Natural killer cell treated with Interleukin-12 subunit alpha and Interleukin-12 subunit beta and Interleukin-15 and Interleukin-18, amount 100 ng/mL, for 72 hours (primary cell): ENCODE results near the gene CLDND2. TPM values are rescaled to one million over a fixed set of nuclear protein-coding genes. Genes with fewer than 3 reads are reported as not detected.
A peak's percentile ranks its signal among the peaks of the same experiment; 100 is the strongest.

ENCODE experiments used
- ATAC-seq, 2 donors: fragments of 150-1000 bp; cut with Tn5 transposase in 1 of 2; sonication (Bioruptor Pico), chemical (Tn5 transposase) in 1 of 2; 2 replicates each; pipeline ENCODE4 v1.10.0; 2021
- DNase-seq: peaks from one replicate; pipeline ENCODE4 v3.0.0; 2022; ENCODE audit warnings: low spot score
- H3K27ac Mint-ChIP-seq, 2 donors: 1 replicate in 1 of 2; 2 replicates in 1 of 2; pipeline ENCODE4 v1.8.0; 2022; ENCODE audit warnings: mixed read lengths in 2 of 2, mild to moderate bottlenecking in 1 of 2, moderate library complexity in 1 of 2
- H3K27me3 Mint-ChIP-seq, 2 donors: 1 replicate in 1 of 2; 2 replicates in 1 of 2; pipeline ENCODE4 v1.8.0; 2022; ENCODE audit warnings: mixed read lengths in 2 of 2
- H3K36me3 Mint-ChIP-seq: one replicate; pipeline ENCODE4 v1.8.0; 2022; ENCODE audit warnings: mixed read lengths
- H3K4me1 Mint-ChIP-seq, 2 donors: 1 replicate in 1 of 2; 2 replicates in 1 of 2; pipeline ENCODE4 v1.8.0; 2022; ENCODE audit warnings: low read depth in 2 of 2, mixed read lengths in 2 of 2, mild to moderate bottlenecking in 1 of 2
- H3K4me3 Mint-ChIP-seq: one replicate; pipeline ENCODE4 v1.8.0; 2022; ENCODE audit warnings: mixed read lengths
- H3K9me3 Mint-ChIP-seq: 2 replicates; pipeline ENCODE4 v1.8.0; 2022; ENCODE audit warnings: mixed read lengths
- total RNA-seq, 2 donors: library from RNA; stranded (reverse); gene quantifications; one replicate each; pipeline ENCODE4 v1.2.3, GENCODE V29; 2022

The CLDND2 gene
- total RNA-seq, 2 donors from 2014 or later: 49.6 to 74.3 TPM

DNA sequence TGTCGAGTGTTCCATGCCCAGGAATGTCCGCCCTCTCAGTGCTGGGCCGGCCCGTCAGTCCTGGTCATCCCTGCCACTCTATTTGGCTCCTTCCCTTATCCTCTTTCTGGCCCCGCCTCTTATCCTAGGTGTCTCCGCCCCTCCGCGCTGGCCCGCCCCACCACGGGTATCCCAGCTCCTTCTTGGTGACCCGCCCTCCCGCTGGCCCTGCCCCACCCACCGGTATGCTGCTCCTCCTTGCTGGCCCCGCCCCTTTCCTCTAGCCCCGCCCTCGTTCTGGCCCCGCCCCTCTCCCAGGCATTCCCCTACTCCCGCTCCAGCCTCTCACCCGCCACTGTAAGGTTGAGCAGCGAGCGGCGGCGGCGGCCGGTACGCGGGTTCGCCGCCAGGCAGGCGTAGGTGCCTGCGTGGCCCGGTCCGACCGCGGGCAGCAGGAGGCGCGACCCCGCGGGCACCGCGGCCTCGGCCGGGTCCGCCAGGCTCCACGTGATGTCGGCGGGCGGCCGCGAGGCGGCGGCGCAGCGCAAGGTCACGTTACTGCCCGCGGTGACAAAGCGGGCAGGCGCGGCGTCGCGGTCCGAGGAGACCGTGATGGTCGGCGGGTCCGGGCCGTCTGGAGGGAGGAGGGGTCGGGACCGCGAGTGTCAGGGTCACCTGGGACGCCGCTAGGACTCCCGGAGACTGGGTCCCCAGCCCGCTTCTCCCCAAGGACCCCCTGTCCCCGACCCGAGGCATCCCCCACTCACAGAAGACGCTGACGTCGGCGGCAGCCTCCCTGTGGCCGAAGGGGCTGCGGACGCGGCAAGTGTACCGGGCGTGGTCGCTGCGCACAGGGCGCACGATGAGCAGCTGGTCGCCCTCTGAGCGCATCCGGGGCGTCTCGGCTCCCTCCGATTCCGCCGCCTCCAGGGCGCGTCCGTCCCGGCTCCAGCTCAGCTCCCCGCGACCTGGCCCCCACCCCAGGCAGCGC is 28.8 kb downstream of the CLDND2 start:
- peaks cover 0 to 4% of the 10 kb centered on the region in 2 donors for H3K27me3 Mint-ChIP-seq
- no peaks in the 10 kb centered on the region for H3K36me3 Mint-ChIP-seq
- peak overlapping the region; percentile 6 to 19 for H3K27ac Mint-ChIP-seq
- peak; percentile 96 for DNase-seq
- no peaks in the 10 kb centered on the region for H3K9me3 Mint-ChIP-seq
- peak; percentile 93 to 95 for ATAC-seq
- peak overlapping the region; percentile 97 for H3K4me3 Mint-ChIP-seq
- H3K4me1 Mint-ChIP-seq: peaks cover 14 to 23% of the 10 kb centered on the region in 2 donors

DNA sequence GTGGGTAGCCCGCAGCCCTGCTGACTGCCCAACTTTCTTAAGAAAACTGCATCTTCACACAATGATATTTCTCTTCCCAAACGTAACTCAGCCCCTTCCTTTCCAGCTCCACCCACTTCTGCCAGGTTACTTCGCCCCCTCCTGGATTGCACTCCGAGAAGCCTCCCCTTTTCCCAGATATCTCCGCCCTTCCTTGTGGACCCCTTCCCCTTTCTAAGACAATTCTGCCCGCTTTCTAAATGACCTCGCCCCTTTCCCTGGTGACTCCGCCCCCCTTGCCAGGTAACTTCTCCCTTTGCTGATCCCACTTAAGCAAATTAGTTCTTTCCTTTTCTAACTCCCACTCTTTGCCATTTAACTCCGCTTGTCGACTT is 29.5 kb downstream of the CLDND2 start:
- Mint-ChIP-seq H3K27me3 (peaks cover 0 to 7% of the 10 kb centered on the region in 2 donors), H3K4me1 (peaks cover 14 to 23% of the 10 kb centered on the region in 2 donors), H3K9me3 (no peaks in the 10 kb centered on the region), H3K27ac (peak overlapping the region; percentile 6 to 19), H3K4me3 (peak overlapping the region; percentile 97), H3K36me3 (no peaks in the 10 kb centered on the region)
- DNase-seq (no peak), ATAC-seq (no peak)

DNA sequence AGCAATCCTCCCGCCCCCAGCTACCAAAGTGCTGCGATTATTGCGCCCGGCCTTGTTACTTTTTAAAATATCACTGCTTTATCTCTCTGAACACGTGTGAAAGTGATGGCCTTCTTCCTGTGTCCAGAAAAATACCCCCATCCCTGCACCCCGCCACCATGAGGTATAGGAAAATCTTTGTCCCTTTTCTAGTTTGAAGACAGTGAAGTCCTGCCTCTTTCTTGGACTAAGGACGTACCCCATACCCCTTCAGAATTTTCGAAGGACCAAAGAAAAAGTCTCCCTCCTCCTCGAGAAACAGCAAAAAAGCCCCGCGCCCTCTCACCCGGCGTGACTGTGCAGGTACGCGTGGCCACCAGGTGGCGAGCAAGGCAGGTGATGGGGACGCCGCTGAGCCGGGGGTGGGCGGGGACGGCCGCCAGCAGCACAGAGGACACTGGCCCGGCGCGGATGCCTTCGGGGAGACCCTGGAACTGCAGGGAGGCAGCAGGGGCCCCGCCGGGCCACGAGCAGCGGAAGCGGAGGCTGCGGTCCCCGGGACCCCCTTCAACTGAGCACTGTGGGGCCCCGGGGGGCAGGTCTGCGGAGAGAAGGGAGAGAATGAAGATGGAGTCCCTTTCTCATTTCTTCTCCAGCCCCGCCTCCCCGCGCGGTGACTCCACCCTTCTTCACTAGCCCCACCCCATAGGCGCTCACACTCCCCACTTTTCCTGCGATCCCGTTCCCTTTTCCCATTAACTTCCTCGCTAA is 30.1 kb downstream of the CLDND2 start:
- DNase-seq: peak; percentile 83
- Mint-ChIP-seq H3K9me3 (no peaks in the 10 kb centered on the region), H3K4me3 (peak overlapping the region; percentile 97), H3K36me3 (no peaks in the 10 kb centered on the region), H3K27ac (peak overlapping the region; percentile 6 to 19), H3K4me1 (peaks cover 14 to 23% of the 10 kb centered on the region in 2 donors), H3K27me3 (peaks cover 0 to 7% of the 10 kb centered on the region in 2 donors)
- peak; percentile 78 to 80 for ATAC-seq

DNA sequence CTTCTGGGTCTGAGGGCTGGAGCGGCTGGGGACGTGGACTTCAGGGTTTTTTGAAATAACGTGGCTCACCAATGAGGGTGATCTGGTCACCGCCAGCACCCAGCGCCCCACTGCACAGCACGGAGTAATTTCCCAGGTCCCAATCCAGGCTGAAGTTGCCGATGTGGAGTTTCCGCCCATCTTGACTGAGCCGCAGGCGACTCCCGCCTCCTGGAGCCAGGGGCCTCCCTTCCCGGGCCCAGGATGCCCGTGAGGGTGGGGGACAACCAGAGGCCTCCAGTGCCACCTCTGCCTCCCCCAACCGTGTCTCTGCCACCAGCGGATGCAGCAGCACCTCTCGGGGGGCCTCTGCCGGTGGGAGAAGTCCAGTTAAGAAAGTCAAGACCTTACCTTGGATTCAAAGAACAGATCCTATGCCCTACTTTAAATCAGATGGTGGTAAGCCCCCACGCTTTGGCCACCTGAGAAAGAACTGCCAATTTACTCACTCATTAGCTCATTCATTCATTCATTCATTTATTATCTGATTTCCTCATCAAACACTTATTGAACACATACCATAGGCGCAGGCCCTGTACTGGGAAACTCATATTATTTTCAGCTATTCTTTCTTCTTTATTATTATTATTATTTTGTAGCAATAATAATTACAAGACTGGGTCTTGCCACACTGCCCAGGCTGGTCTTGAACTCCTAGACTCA is 30.8 kb downstream of the CLDND2 start:
- Mint-ChIP-seq H3K4me3 (no peak overlapping the region), H3K36me3 (no peaks in the 10 kb centered on the region), H3K9me3 (no peaks in the 10 kb centered on the region), H3K27me3 (peaks cover 0 to 7% of the 10 kb centered on the region in 2 donors), H3K27ac (peak overlapping the region in 1 of 2 donors; percentile 6), H3K4me1 (peaks cover 14 to 22% of the 10 kb centered on the region in 2 donors)
- ATAC-seq (no peak), DNase-seq (no peak)

DNA sequence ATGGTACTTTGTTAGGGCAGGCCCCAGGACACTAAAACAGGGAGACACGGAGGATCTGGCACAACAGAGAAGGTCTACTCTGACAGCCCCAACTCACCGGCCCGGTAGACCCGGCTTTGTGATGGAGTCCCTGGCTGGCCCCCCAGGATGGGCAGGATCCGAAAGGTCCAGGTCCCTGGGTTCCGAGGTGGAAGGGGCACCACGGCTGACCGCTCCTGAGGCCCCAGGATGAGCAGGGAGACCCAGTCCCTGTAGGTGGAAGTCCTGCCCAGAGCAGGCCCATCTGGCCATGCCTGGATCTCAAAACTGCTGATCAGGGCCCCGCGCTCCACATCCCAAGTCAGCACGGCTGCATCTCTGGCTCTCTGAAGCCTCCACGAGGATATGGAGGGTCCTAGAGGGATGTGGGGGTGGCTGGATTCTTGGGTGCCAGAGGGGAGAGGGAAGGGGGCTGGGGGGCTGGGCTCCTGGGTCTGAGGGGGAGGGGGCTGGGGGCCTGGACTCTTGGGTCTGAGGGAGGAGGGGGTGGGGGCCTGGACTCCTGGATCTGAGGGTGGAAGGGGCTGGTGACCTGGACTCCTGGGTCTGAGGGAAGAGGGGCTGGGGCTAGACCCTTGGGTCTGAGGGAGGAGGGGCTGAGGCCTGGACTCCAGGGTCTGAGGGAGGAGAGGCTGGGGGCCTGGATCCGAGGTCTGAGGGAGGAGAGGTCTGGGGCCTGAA is 31.5 kb downstream of the CLDND2 start:
- Mint-ChIP-seq H3K4me3 (no peak overlapping the region), H3K27ac (no peak overlapping the region)

DNA sequence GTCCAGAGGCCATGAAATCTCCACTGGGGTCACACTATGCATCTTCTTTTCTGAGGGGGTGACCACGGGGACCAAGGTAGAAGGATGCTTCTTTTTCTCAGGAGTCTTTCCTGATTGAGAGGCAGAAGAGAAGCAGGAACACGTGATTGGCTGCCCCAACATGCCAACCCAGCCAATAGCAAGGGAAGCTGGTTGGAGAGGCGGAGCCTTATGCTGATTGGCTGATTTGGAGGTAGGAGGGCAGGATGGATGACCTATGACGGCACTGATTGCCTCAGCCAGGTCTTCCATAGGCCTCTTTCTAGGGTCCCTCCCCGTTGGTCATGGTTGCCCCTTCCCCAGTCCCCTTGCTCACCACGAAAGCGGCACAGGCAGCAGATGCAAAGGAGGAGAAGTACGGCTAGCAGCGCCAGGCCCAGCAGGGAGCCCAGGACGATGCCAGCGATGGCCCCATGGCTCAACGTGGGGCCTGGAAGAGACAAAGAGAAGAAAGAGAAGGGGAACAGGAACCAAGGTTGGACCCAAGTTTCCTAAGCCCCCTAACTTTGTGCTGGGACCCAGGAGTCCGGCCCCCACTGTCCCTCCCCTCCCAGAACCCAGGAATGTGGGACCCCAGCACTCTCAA is 34.9 kb downstream of the CLDND2 start:
- Mint-ChIP-seq H3K36me3 (no peaks in the 10 kb centered on the region), H3K9me3 (no peaks in the 10 kb centered on the region), H3K4me1 (peaks cover 4 to 12% of the 10 kb centered on the region in 2 donors), H3K27ac (no peak overlapping the region), H3K4me3 (no peak overlapping the region), H3K27me3 (peaks cover 16 to 25% of the 10 kb centered on the region in 2 donors)
- peak; percentile 59 for DNase-seq
- ATAC-seq: no peak

More for the DNA sequence above, 31.5 kb downstream of the CLDND2 start:
- H3K9me3 Mint-ChIP-seq: no peaks in the 10 kb centered on the region
- H3K36me3 Mint-ChIP-seq: no peaks in the 10 kb centered on the region
- peaks cover 0 to 7% of the 10 kb centered on the region in 2 donors for H3K27me3 Mint-ChIP-seq
- DNase-seq (peak; percentile 56), ATAC-seq (no peak)
- H3K4me1 Mint-ChIP-seq: peaks cover 14 to 18% of the 10 kb centered on the region in 2 donors

DNA sequence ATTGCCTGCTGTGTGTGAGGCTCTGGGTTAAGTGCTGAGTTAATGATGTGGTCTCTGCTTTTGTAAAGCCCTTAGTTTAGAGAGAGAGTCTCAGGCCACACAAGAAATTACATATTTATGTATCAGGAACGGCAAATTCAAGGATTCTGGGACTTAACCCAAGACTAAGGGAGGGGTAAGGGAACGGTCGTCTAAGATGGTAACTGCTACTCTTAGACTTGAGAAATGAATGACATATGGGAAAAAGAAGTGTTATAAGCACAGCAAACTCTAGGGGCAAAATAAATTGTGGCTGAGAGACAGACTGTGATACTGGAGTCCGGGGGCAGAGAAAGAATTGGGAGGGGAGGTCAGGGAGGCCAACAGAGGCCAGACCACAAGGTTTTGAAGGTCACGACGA is 37.1 kb downstream of the CLDND2 start:
- Mint-ChIP-seq H3K27ac (no peak overlapping the region), H3K27me3 (peaks cover 24 to 27% of the 10 kb centered on the region in 2 donors), H3K9me3 (no peaks in the 10 kb centered on the region), H3K4me3 (no peak overlapping the region), H3K36me3 (no peaks in the 10 kb centered on the region), H3K4me1 (peaks cover 4 to 12% of the 10 kb centered on the region in 2 donors)
- DNase-seq (no peak), ATAC-seq (no peak)

DNA sequence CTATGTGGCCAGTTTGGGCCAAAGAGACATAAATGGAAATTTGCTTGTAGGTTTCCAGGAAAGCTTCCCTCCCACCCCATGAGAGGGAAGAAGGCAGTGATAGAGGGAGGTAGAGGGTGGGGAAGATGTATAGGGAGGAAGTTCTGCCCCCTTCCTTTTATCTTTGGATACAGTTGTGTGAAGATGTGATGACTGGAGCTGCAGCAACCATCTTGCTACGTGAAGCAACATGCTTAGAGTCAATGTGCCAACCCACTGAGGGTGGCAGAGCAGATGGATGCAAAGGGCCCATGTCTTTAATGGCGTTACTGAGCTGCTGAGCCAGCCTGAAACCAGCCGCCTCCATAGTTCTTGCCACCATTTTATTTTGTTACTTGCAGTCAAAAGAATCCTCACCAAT is 37.6 kb downstream of the CLDND2 start:
- ATAC-seq: no peak
- Mint-ChIP-seq H3K4me3 (no peak overlapping the region), H3K9me3 (no peaks in the 10 kb centered on the region), H3K27me3 (peaks cover 25 to 27% of the 10 kb centered on the region in 2 donors), H3K27ac (no peak overlapping the region), H3K4me1 (peaks cover 4 to 12% of the 10 kb centered on the region in 2 donors), H3K36me3 (no peaks in the 10 kb centered on the region)
- no peak for DNase-seq

DNA sequence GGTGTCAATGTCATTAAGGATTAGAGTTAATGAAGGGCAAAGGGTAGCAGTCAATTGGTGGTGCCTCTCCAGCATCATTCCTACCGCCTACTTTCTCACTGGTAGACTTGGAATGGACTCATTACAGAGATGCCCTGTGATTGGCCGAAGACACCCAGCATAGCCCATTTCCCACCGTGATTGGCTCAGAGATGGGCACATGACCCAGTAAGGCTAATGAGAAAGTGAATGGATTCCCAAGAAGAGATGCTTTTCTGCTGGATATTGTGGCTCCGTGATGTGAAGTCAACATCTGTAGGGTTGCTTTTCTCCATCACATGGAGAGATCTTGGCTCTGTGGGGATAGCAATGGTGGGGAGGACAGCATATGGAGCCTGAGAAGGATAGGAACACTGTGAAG is 38.4 kb downstream of the CLDND2 start:
- no peak for DNase-seq
- H3K27me3 Mint-ChIP-seq: peaks cover 33% of the 10 kb centered on the region in 2 donors
- no peak for ATAC-seq
- no peak overlapping the region for H3K27ac Mint-ChIP-seq
- H3K4me1 Mint-ChIP-seq: peaks cover 7 to 12% of the 10 kb centered on the region in 2 donors
- no peaks in the 10 kb centered on the region for H3K36me3 Mint-ChIP-seq
- no peaks in the 10 kb centered on the region for H3K9me3 Mint-ChIP-seq
- no peak overlapping the region for H3K4me3 Mint-ChIP-seq

DNA sequence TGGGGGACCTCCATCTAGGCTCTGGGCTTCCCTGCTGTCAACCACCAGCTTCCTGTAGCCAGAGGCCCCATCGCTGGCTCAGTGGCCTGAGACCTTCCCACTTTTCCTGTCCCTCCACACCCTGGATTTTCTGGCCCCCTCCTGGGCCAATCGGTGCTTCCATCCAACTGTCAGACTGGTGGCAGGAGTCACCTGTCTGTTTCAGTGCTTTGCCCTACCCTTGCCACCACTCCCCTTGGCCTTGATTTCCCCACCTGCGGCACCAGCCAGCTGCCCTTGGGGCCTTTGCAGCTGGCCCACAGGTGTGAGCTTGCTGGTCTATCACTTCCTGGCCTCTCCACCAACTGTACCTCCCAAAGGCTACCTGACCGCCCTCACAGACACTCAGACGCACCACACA is 39.4 kb downstream of the CLDND2 start:
- H3K27ac Mint-ChIP-seq: peak overlapping the region in 1 of 2 donors; percentile 12
- no peak overlapping the region for H3K4me3 Mint-ChIP-seq
- peaks cover 32 to 38% of the 10 kb centered on the region in 2 donors for H3K27me3 Mint-ChIP-seq
- ATAC-seq (no peak), DNase-seq (no peak)
- H3K9me3 Mint-ChIP-seq: no peaks in the 10 kb centered on the region
- no peaks in the 10 kb centered on the region for H3K36me3 Mint-ChIP-seq
- peaks cover 7 to 12% of the 10 kb centered on the region in 2 donors for H3K4me1 Mint-ChIP-seq

DNA sequence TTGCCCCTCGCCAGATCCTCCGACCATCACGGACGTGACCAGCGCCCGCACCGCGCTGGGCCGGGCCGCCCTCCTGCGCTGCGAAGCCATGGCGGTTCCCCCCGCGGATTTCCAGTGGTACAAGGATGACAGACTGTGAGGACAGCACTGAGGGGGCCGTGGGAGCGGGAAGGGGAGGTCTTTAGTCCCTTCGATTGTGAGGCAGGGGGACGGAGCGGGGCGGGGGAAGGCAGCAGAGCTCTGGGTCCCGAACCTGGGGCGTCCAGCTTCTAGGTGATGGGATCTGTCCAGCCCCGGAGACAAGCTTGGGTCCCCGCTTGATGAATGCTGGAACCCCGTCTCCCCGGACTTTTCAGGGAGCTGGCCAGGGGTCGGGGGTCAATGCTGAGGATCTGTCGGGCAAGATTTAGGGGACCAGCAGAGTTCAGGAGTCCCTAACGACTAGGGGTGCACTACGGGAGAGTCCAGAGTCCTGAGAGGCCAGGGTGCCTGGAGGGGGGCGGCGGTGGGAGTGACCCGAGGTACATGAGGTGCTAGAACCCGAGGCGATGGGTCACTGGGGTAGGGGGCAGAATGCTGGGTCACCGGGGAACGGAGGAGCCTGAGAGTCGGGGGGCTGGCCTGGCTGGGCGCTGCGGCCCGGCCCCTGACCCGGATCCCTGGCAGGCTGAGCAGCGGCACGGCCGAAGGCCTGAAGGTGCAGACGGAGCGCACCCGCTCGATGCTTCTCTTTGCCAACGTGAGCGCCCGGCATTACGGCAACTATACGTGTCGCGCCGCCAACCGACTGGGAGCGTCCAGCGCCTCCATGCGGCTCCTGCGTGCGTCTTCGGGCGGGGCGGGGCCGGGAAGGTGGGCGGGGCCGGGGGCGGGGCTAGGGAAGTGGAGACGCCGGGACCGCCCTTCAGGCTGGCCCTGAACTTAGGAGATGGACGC is 41.5 kb downstream of the CLDND2 start:
- DNase-seq (peak; percentile 70), ATAC-seq (peak; percentile 75 to 89)
- H3K27ac Mint-ChIP-seq: no peak overlapping the region
- H3K4me1 Mint-ChIP-seq: peaks cover 7 to 12% of the 10 kb centered on the region in 2 donors
- H3K36me3 Mint-ChIP-seq: no peaks in the 10 kb centered on the region
- no peaks in the 10 kb centered on the region for H3K9me3 Mint-ChIP-seq
- H3K4me3 Mint-ChIP-seq: peak overlapping the region; percentile 65
- peaks cover 49 to 57% of the 10 kb centered on the region in 2 donors for H3K27me3 Mint-ChIP-seq
